IMR-90 (cell line): Measurements from ENCODE around the gene MEN1.

Source experiments
- FOS ChIP-seq: fragments of 150-350 bp; IDR thresholded peaks from 2 replicates; pipeline ENCODE4 v1.6.1; 2016; ENCODE audit warnings: low read depth, low read length
- MXI1 ChIP-seq: IDR thresholded peaks from 2 replicates; pipeline ENCODE4 v1.6.1; 2012; ENCODE audit warnings: low read depth, mild to moderate bottlenecking, low read length, moderate library complexity, borderline replicate concordance
- POLR2A ChIP-seq: IDR thresholded peaks from 2 replicates; pipeline ENCODE4 v1.6.1; 2012; ENCODE audit warnings: mild to moderate bottlenecking, low read depth, low read length
- RCOR1 ChIP-seq: IDR thresholded peaks from 2 replicates; pipeline ENCODE4 v1.6.1; 2012; ENCODE audit warnings: mild to moderate bottlenecking, low read length, improper control_type of control experiment; ENCODE audit not compliant: insufficient replicate concordance
- SMC3 ChIP-seq: fragments of 150-350 bp; IDR thresholded peaks from 2 replicates; pipeline ENCODE4 v1.6.1; 2016; ENCODE audit warnings: low read depth, mild to moderate bottlenecking, antibody characterized with exemption, low read length, moderate library complexity
- TF ChIP-seq, protein P1 (sequence below): conservative IDR thresholded peaks from 2 replicates; pipeline ENCODE4 v1.5.1; 2012; ENCODE audit warnings: mild to moderate bottlenecking, low read depth, low read length, improper control_type of control experiment

DNA sequence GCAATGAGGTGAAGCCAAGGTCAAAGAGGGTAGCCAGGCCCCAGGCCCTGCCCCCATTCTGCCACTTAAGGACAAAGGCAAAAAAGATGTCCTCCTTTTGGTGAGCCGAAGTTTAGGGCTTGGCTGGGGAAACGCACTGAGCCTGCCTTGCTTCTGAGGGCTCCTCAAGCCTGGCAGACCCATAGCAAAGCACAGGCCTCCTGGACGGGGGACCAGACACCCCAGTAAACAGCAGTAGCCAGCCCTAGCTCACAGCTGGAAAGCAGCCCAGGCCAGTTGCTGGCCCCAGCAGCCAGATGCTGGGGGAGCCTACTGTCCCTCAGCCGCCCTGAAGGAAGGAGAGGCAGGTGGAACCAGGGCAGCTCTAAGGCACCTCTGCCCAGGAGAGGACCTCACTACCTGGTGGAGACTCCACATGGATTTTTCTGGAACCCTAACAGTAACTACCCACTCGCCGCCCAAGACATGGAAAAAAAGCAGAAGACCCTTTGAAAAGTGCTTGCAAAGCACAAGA lies 46.8 kb downstream of the MEN1 start:
- TF ChIP-seq, protein P1, sequence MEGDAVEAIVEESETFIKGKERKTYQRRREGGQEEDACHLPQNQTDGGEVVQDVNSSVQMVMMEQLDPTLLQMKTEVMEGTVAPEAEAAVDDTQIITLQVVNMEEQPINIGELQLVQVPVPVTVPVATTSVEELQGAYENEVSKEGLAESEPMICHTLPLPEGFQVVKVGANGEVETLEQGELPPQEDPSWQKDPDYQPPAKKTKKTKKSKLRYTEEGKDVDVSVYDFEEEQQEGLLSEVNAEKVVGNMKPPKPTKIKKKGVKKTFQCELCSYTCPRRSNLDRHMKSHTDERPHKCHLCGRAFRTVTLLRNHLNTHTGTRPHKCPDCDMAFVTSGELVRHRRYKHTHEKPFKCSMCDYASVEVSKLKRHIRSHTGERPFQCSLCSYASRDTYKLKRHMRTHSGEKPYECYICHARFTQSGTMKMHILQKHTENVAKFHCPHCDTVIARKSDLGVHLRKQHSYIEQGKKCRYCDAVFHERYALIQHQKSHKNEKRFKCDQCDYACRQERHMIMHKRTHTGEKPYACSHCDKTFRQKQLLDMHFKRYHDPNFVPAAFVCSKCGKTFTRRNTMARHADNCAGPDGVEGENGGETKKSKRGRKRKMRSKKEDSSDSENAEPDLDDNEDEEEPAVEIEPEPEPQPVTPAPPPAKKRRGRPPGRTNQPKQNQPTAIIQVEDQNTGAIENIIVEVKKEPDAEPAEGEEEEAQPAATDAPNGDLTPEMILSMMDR, result no peak
- TF ChIP-seq RCOR1 (no peak), POLR2A (no peak), SMC3 (no peak), FOS (no peak), MXI1 (no peak)
